GM18505 (cell line): ENCODE results near the gene TENM3.

ENCODE experiments used
- ATAC-seq: cut with Tn5 transposase; IDR thresholded peaks from one replicate; pipeline ENCODE4 v1.9.1; 2021; ENCODE audit not compliant: unreplicated experiment
- POLR2A ChIP-seq: IDR thresholded peaks from 4 replicates; pipeline ENCODE4 v1.6.1; 2011; ENCODE audit warnings: borderline replicate concordance; ENCODE audit not compliant: insufficient read depth, insufficient read length; ENCODE audit errors: extremely low read depth

The TENM3 gene

GRCh38 chr4:182252220-182252619 is 9.0 kb downstream of the TENM3 start:
- no peak for ATAC-seq
- TF ChIP-seq POLR2A = no peak

GRCh38 chr4:182254026-182254780 is 11.0 kb downstream of the TENM3 start:
- TF ChIP-seq POLR2A = no peak
- no peak for ATAC-seq

GRCh38 chr4:182255441-182256190 is 12.4 kb downstream of the TENM3 start:
- ATAC-seq = no peak
- no peak for TF ChIP-seq POLR2A

GRCh38 chr4:182257016-182257415 is 13.8 kb downstream of the TENM3 start:
- no peak for TF ChIP-seq POLR2A
- no peak for ATAC-seq

- TF ChIP-seq POLR2A = no peak
These were observed 14.3 kb downstream of the TENM3 start for GRCh38 chr4:182257503-182257902.

GRCh38 chr4:182258441-182259000 is 15.3 kb downstream of the TENM3 start:
- ATAC-seq = no peak

More at GRCh38 chr4:182257503-182257902, 14.3 kb downstream of the TENM3 start:
- no peak for ATAC-seq

GRCh38 chr4:182261651-182262223 is 18.5 kb downstream of the TENM3 start:
- no peak for ATAC-seq
- TF ChIP-seq POLR2A = no peak

More at GRCh38 chr4:182258441-182259000, 15.3 kb downstream of the TENM3 start:
- no peak for TF ChIP-seq POLR2A

- no peak for ATAC-seq
- TF ChIP-seq POLR2A = no peak
These were observed 20.4 kb downstream of the TENM3 start for GRCh38 chr4:182263562-182263961.

- TF ChIP-seq POLR2A = no peak
These were observed 21.0 kb downstream of the TENM3 start for GRCh38 chr4:182264139-182264752.

GRCh38 chr4:182265881-182266280 is 22.7 kb downstream of the TENM3 start:
- no peak for ATAC-seq
- no peak for TF ChIP-seq POLR2A

More at GRCh38 chr4:182264139-182264752, 21.0 kb downstream of the TENM3 start:
- no peak for ATAC-seq

- no peak for ATAC-seq
These were observed 23.8 kb downstream of the TENM3 start for GRCh38 chr4:182267048-182267447.

GRCh38 chr4:182268966-182269365 is 25.8 kb downstream of the TENM3 start:
- no peak for TF ChIP-seq POLR2A
- ATAC-seq = no peak

More at GRCh38 chr4:182267048-182267447, 23.8 kb downstream of the TENM3 start:
- no peak for TF ChIP-seq POLR2A

GRCh38 chr4:182271731-182272130 is 28.5 kb downstream of the TENM3 start:
- no peak for TF ChIP-seq POLR2A
- ATAC-seq = no peak
